ENCODE measurements around the gene PRSS12.
"Not testable (repeated sequence)": the region's sequence is repeated elsewhere in the genome, so short reads cannot be mapped to it uniquely, and the experiment has no call there.

The PRSS12 gene

GRCh38 chr4:118352843-118353533 lies at the start of gene PRSS12:
TSS of gene PRSS12 (minus strand) at chr4:118353003. CDS start at chr4:118352720, 283 bp downstream.
- peak; percentile 34 for DNase-seq

DNA sequence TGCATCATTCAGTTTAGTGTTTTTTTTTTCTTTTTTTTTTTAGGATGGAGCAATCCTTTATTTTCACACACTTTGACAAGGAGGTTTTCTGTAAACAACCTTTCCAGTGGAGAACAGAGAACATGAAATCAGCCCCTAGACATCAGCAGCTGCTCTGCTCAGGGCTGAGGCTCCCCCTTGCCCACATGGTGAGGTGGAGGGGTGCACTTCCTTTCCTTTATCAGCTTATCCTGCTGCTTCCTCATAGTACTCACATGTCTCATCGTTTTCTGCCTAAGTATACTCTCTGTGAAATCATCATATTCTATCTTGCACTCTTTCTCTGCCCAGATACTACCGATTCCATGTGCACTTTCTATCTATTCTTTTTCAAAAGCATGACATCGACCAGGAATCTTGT lies 47.6 kb upstream of the PRSS12 start:
- DNase-seq: no peak

DNA sequence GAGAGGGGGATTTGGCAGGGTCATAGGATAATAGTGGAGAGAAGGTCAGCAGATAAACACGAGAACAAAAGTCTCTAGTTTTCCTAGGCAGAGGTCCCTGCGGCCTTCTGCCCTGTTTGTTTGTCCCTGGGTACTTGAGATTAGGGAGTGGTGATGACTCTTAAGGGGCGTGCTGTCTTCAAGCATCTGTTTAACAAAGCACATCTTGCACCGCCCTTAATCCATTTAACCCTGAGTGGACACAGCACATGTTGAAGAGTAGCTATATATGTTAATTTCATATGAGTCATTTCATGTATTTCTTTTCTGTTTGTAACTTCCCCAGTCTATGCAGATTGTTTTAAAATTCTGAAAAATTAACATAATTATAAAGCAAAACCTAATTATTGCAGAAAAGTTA lies 47.1 kb upstream of the PRSS12 start:
- not testable (repeated sequence) for DNase-seq

DNA sequence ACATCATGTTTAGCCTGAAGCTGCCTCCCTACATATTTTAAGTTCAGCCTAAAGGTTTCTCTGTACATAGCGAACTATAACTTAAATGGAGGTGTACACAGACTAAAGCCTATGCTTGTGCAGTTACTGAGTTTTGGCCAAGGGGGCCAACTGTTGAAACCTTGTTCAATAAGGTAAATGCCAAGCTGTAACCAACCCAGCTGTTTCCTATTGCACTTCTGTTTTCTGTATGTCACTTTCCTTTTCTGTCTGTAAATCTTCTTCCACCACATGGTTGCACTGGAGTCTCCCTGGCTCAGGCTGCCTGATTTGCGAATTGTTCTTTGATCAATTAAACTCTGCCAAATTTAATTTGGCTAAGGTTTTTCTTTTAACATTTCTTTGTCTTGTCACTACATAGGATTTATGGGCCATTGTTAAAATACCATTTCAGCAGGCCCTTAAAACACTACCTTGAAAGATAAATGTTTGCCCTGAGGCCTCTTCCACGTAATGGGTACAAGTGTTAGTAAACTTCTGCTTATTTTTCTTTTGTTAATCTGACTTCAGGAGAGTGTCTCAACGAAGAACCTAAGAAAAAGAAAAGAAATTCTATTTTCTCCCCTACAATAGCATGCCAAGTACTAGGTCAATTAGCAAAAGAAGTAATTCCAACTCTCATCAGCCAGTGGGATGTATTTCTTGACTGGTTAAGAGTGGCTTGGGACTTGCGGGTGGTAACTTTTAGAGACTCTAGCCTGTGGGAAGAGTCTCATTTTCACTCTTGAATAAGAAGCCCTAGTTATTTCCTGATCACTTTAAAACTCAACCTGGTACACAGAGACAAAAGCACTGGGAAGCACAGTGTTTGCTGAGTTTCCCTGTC lies 45.7 kb upstream of the PRSS12 start:
- DNase-seq: no peak

GRCh38 chr4:118397623-118397979 lies 44.8 kb upstream of the PRSS12 start:
- DNase-seq: peak; percentile 2

DNA sequence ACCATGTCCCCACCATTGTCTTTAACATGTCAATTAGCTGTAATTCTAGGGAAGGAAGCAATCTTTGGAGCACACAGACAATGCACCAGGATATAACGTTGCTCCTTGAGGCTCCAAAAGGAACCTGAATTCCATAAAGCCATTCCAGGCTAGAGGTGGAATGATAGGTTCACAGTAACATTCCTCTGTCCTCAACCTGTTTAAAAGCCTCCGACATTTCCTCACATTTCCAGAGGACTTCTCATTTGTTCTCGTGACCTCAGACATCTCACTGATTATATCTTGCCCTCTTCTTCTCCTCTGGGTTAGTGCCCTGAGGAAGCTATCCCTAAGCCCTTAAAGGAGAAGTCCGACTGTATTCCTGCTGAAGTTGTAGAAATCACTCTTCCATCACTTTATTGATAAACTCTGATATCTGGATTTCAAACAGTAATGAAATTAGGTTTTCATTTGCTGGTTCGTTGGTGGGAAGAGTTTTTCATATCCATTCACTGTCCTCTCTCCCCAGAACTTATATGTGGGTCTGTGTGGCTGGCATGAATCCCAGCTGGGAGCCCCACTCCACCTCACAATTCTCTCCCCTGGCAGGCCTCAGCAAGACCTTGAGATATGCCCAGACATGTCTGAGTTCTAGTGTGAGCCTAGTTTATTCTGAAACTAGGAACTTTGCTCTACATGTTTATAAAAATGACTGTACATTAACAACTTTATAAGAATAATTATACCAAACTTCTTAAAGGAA lies 44.2 kb upstream of the PRSS12 start:
- DNase-seq: peak; percentile 35

DNA sequence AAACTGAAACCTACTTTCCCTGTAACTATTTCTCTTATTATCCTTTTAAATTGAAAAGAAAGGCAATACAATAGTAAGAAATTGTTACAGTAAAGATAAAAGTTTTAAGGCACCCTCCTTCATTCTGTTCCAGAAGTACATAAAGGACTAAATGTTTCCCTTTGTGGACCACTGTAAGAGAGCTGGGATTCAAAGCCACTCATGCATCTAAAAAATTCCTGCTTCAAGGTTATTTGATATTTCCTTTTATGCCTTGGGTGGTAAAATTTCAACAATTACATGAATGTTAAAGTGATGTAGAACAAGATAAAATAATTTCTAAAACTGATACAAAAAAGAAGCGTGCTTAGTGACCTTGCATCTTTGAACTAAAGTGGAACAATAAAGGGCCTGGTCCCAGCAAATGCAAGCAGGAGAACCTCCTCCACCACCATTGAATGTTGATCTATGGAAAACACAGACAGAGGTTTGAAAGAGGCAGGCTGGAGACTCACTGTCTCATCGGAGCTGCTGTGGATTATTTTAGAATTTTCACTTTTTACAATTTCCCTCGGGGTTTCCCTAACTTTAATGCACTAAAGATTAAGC lies 42.3 kb upstream of the PRSS12 start:
- no peak for DNase-seq

DNA sequence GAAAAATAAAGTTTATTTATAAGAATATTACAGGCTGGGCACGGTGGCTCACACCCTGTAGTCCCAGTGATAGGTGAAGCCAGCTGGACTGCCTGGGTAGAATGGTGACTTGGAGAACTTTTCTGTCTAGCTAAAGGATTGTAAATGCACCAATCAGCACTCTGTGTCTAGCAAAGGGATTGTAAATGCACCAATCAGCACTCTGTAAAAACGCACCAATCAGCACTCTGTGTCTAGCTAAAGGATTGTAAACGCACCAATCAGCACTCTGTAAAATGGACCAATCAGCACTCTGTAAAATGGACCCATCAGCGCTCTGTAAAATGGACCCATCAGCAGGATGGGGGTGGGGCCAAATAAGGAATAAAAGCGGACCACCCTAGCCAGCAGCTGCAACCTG lies 39.7 kb upstream of the PRSS12 start:
- not testable (repeated sequence) for DNase-seq

DNA sequence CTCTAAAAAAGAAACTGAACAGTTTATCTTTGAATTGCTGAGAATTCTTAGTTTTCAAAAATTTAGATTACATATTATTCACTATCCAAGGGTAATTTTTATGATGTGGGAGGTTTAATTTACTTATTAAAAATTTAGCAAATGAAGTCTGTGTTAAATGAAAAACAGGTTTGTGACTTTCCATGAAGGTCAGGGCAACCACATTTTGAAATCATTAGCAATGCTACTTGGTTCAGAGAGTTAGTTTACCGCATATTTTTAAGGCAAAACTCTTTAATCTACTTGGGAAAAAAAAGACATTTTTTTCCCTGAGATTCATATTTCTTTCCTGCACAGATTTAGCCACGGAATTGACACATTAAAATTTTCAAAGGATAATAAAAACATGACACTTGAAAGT lies 37.3 kb upstream of the PRSS12 start:
- no peak for DNase-seq

DNA sequence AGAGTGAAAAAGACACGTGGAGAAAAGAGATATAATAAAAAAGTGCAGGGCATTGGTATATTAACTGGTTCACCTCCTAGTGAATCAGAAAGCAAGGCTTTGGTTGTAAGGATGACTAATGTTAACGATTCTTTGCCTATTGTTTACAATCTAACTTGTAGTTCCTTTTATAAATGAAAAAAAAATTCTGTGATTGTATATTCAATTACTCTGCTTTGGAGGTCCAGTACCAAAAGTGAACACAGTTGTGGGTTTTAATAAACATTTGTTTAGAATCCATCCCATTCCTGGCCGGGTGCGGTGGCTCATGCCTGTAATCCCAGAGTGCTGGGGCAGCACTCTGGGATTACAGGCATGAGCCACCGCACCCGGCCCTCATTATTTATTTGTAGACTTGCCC lies 36.9 kb upstream of the PRSS12 start:
- no peak for DNase-seq

GRCh38 chr4:118388606-118389005 lies 35.8 kb upstream of the PRSS12 start:
- no peak for DNase-seq

DNA sequence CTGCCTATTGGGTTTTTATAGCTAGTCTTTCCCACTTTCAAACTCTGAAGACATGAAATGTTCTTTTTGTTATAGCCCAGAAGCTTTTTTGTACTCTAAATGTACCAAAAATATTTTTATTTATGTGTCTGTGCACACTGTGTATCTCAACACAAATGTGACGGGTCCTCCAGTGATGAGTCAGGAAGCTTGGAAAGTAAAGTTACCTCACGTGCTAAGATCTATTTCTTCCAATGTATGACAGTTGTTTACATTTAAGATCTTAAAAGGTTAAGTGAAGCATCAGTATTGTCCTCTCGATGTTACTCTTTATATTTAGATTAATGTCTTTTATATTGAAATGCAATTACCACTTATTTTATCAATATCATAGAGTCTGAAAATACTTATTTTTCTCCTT lies 29.1 kb upstream of the PRSS12 start:
- no peak for DNase-seq

GRCh38 chr4:118373614-118374255 lies 20.9 kb upstream of the PRSS12 start:
- DNase-seq: no peak

DNA sequence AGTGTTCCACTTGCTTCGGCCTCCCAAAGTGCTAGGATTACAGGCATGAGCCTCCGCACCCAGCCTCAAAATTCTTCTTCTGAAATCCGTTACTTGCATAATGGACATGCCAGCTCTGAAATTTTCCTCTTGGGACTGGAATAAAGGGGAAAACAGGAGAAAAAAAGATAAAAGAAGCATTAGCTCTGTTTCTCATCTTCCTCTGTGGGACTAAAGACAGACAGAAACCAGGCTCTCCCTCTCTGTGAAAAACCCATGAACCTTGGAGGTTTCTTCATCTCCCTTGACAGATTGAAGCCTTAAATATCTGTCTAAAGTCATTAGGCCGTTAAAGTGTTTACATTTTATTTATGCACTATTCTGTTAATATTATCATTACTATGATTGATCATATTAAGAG lies 19.4 kb upstream of the PRSS12 start:
- DNase-seq: no peak

DNA sequence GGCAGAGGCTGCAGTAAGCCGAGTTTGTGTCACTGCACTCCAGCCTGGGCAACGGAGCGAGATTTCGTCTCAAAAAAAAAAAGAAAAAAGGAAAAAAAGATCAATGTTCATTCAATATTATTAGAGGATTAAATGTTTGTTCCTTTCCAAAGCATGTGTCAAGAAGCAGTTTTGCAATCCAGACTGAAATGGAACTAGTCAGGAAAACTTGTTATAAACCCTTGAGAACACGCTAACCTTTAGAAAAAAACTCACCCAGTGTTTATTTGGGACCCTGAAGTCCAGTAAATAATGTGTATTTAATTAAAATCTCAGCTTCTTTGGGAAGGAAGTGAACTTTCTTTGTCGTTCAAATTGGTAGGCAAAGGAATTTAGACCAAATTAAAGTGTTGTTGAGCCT lies 16.4 kb upstream of the PRSS12 start:
- DNase-seq: no peak

DNA sequence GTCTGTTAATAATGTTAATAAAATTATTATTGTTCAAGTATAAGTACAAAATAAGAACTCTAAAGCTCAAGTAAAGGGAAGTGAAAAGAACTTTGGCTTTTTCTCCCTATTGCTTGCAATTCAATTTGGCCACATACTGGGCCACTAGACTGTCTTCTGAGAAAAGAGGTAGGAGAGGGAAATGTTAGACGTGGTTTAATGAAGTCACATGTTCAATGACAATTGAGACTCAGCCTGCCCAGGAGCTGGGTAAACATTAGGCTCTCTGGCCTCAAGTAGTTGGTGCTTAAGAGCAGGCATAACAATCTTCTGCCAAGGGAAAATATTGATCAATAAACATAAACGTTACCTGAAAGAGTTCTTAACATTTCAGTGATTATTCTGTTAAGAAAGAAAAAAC lies 15.1 kb upstream of the PRSS12 start:
- no peak for DNase-seq

DNA sequence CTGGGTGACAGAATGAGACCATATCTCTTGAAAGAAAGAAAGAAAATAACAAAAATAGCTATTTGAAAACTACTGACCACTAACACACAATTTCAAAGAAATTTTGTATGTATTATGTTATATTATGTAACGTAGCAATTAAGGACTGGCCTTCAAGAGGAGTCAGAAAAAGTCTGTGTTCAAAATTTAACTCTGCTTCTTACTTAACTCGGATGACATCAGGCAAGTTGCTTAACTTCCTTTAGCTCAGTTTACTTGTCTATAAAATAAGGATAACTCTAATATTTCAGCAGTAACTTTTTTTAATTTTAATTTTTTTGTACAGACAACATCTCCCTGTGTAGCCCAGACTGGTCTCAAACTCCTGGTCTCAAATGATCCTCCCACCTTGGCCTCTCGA lies 14.6 kb upstream of the PRSS12 start:
- no peak for DNase-seq

- DNase-seq: no peak
Observed at GRCh38 chr4:118363166-118363565, 10.4 kb upstream of the PRSS12 start.

GRCh38 chr4:118361192-118361591 lies 8.4 kb upstream of the PRSS12 start:
- DNase-seq: no peak

DNA sequence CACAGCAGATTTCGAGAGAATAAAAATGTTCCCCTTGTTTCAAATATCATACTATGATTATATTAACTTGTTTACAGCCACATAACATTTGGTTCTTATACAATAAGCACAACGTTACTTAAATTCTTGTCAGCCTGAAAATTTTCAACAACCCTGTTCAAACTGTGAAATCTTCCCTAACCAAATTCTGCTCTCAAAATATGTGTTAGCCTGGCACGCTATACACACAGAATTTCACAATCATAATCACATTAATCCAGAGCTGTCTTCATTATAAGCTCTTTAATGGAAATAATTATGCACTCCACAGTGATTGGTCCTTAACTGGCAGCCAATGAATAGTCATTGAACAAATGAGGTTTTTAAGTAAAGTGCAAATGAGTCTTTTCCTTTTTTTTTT lies 7.3 kb upstream of the PRSS12 start:
- DNase-seq: no peak

- no peak for DNase-seq
Observed at GRCh38 chr4:118357601-118358000, 4.8 kb upstream of the PRSS12 start.

DNA sequence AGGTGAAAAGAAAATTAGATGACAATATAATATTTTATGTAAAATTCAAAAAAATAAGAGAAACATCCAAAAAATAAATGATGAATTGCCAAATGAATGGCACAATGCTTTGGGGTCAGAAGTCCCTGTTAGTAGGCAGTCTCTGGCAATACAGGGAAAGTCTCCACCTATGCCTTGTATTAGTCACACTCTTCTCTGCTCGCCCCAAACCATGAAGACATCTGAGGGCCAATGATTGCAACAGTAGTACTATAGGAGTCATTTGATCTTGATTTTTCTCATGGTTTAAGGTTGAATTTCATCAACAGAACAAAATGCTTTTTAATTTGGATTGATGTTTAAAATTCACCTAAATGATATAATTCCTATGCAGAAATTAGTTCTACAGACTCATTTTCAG lies 3.9 kb upstream of the PRSS12 start:
- no peak for DNase-seq

GRCh38 chr4:118356111-118356510 lies 3.3 kb upstream of the PRSS12 start:
- no peak for DNase-seq

Data from NCI-H1105 (cell line).